Limb (tissue), 2 donors: ENCODE data around the gene SLC25A11.
A peak's percentile ranks its signal among the peaks of the same experiment; 100 is the strongest.

ENCODE experiments used
- DNase-seq, 2 donors: peaks; one replicate each; pipeline ENCODE4 v3.0.0-alpha.2; 2016; ENCODE audit errors: extremely low spot score in 2 of 2

The SLC25A11 gene

GRCh38 chr17:4939796-4940554 lies at the start of gene SLC25A11, which contains the start of gene RNF167:
TSS of gene SLC25A11 (minus strand) at chr17:4940046. CDS start at chr17:4939910, 136 bp downstream.
TSS of gene RNF167 (plus strand) at chr17:4940268. CDS start at chr17:4940910, 642 bp downstream.
- peak; percentile 95 to 100 for DNase-seq

GRCh38 chr17:4987767-4988567 lies 48.1 kb upstream of the SLC25A11 start:
- DNase-seq, result peak; percentile 7 to 49

- peak; percentile 73 to 90 for DNase-seq
Observed at GRCh38 chr17:4986951-4987766, 47.3 kb upstream of the SLC25A11 start, which contains the start of gene CAMTA2. TSS of gene CAMTA2 (minus strand) at chr17:4987675. CDS start at chr17:4986222, 1,453 bp downstream.

DNA sequence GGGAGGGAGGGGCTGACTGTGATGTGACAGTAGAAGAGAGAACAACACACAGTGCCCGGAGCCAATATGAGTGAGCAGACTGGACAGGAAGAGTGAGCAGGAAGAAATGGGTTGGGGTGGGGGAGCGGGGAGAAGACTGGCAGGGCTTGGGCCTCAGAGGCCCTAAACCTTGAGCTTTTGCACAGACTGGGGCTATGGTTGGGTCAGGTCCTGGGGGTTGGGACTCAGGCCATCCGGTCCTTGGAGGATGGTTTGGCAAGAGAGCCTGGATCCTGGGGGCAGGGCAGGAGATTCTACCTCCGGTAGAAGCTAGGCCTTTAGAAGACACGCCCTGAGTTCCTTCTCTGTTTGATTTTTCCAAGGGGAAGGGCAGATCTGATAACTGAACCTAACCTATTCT lies 46.6 kb upstream of the SLC25A11 start:
- no peak for DNase-seq

- DNase-seq, result no peak
Observed at GRCh38 chr17:4982305-4982704, 42.5 kb upstream of the SLC25A11 start.

DNA sequence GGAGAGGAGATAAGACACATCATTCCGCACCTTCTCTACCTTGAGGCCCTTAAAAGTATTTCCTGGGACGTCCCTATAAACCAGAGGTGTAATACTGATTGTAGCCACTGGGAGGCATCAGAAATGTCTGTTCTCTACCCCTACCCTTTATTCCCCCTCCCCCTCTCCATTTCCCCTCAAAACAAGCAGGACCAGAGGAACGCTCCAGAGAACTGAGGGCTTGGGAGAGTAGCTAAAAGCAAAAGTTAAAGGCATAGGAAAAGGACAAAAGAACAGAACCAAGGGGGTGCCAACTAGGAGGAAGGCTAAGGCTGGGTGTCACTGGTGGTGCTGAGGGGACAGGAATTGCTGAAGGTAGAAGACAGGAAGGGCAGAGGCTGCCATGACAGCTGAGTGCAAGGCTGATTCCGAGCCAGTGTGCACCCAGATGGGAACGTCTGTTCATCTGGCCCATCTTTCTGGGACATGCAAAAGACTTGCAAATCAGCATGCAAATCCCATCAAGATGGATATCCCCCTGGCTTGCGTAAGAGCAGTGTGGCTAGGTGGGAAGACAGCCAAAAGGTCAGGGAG lies 40.9 kb upstream of the SLC25A11 start:
- peak; percentile 46 to 59 for DNase-seq

- no peak for DNase-seq
Observed at GRCh38 chr17:4978726-4979125, 38.9 kb upstream of the SLC25A11 start.

DNA sequence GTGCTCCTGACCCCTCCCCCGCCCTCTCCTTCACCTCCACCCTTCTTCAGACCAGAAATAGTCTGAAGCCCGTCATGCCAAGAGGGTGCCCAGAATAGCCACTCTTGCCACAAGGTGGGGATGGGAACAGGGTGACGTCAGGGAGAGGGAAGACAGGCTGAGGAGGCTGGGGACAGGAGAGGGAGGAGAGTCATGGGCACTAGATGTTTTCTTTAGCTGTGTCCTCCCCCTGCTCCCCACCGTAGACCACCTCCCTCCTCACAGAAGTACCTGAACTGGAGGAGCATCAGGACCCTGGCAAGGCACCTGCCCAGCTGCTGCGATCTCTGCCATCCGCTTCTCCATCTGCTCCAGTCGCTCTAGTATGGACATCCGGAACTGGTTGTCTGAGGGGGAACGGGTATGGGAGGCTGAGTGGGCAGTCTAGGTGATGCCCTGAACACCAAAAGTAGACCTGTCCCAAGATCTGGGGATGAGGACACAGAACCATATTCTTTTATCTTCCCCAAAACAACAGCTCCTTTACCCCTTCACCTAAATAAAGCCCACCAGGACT lies 34.3 kb upstream of the SLC25A11 start:
- no peak for DNase-seq

GRCh38 chr17:4973256-4974114 lies 33.6 kb upstream of the SLC25A11 start:
- no peak for DNase-seq

- no peak for DNase-seq
Observed at GRCh38 chr17:4972752-4973151, 32.9 kb upstream of the SLC25A11 start.

DNA sequence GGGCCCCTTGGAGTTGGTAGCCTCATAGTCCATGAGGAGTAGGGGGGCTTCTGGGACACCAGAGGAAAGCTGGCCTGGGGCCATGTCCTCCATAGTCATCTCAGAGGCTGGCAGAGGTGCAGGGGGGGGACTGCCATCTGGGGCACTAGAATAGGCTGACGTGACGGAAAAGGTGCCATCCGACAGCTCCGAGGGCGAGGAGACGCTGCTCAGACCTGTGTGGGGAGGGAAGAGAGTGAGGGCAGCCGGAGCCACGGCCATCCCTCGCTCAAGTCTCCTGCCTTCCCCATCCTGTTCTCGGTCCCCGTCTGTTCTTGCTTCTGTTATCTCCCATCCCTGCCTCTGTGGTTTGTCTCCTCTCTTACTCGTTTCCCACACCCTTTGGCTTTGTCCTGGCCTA lies 32.5 kb upstream of the SLC25A11 start:
- DNase-seq, result no peak

GRCh38 chr17:4971826-4972225 lies 32.0 kb upstream of the SLC25A11 start:
- no peak for DNase-seq

DNA sequence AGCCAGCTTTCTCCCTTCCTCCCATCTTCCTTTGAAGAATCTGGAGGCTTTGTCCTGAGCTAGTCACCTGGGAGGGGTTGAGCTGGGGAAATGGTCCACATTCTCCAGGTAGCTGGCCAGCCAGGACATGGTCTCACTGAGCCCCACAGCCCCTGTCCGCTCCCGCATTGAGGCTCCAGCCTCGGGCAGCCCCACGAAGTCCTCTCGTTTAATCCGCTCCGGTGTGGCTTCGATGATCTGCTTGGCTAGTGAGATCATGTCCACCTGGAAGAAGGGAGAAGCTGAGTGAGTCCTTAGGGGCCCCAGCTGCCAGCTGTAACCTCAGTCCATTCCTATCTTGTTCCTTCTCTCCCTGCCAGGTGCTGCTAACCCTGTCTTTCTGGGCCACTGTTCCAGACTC lies 30.4 kb upstream of the SLC25A11 start:
- DNase-seq, result no peak

GRCh38 chr17:4969551-4970173 lies 29.8 kb upstream of the SLC25A11 start:
- no peak for DNase-seq

GRCh38 chr17:4969047-4969550 lies 29.3 kb upstream of the SLC25A11 start:
- peak in 1 of 2 donors; percentile 38 for DNase-seq

GRCh38 chr17:4968486-4969046 lies 28.7 kb upstream of the SLC25A11 start:
- DNase-seq, result no peak

GRCh38 chr17:4967539-4968485 lies 28.0 kb upstream of the SLC25A11 start, which contains the start of gene SPAG7:
TSS of gene SPAG7 (minus strand) at chr17:4967817. CDS start at chr17:4967804, 13 bp downstream.
- DNase-seq, result peak; percentile 96 to 99
